Activated T-helper 2 cell treated with anti-CD3 and anti-CD28 coated beads, Interferon-gamma antibody, Interleukin-2, Interleukin-4, amounts not matched to agents 10 μg/mL and 5 μg/mL and 100 μg/mL, durations not matched to agents 14 hours and 24 hours and 36 hours (primary cell): ENCODE measurements around the gene MYPOP. TPM values are rescaled to one million over a fixed set of nuclear protein-coding genes. Genes with fewer than 3 reads are reported as not detected.

Source experiments
- DNase-seq: peaks from one replicate; pipeline ENCODE4 v3.0.0; 2021; ENCODE audit warnings: low spot score
- H3K27ac Mint-ChIP-seq: one replicate; pipeline ENCODE4 v1.8.0; 2021; ENCODE audit warnings: mixed read lengths
- H3K27me3 Mint-ChIP-seq: one replicate; pipeline ENCODE4 v1.8.0; 2021; ENCODE audit warnings: low read depth, mixed read lengths
- H3K36me3 Mint-ChIP-seq: one replicate; pipeline ENCODE4 v1.8.0; 2021; ENCODE audit warnings: low read depth, mixed read lengths
- H3K4me1 Mint-ChIP-seq: one replicate; pipeline ENCODE4 v1.8.0; 2021; ENCODE audit warnings: low read depth, mixed read lengths
- H3K4me3 Mint-ChIP-seq: one replicate; pipeline ENCODE4 v1.8.0; 2021; ENCODE audit warnings: low read depth, mild to moderate bottlenecking, moderate library complexity, mixed read lengths
- H3K9me3 Mint-ChIP-seq: one replicate; pipeline ENCODE4 v1.8.0; 2021; ENCODE audit warnings: mixed read lengths
- intact Hi-C: fragments of 100-400 bp; cut with micrococcal nuclease; formaldehyde crosslinking; loops from one replicate; pipeline ENCODE4 v1.15.1; 2023
- total RNA-seq: library from RNA; stranded (reverse); gene quantifications from 2 replicates; pipeline ENCODE4 v1.2.3, GENCODE V29; 2022

Gene MYPOP
- 7.3 and 8.6 TPM in 2 replicates for total RNA-seq

DNA sequence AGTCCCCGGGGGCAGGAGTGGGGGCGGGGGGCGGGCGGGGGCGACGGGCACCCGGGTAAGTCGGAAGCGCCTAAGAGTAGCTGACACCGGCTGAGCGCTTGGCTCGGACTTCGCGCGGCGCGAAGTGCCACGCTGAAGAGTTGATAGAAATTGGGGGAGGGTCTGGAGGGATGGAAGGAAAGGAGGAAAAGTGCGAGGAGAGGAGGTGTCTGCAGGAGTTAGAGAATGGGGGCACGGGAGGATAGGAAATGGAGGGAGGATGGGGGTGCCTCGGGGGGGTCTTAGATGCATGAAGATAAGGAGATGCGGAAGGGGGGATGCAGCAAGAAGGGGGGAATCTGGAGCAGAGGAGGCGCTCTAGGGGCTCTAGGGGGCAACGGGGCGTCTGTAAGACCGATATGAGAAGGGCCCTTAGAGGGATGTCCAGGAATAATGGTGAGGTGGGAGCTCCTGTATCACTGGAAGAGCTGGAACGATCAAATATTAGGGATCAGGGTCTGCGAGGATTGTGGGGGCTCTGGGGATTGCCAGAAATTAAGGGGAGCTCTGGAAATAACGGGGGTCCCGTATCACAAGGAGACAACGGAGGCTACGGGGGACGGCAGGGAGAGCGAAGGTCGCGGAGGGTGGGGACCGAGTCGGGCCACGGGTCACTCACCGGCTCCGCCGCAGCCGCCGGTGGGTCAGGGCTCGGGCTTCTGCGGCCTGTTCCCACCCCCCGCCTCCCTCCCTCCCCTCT, at the start of gene MYPOP:
TSS of gene MYPOP (minus strand) at position 702 of the 739 bp plus-strand sequence. CDS start 840 bp downstream, outside the sequence.
- Mint-ChIP-seq H3K9me3 (no peaks in the 10 kb centered on the region), H3K4me3 (peak within 1 kb of the TSS; percentile 93), H3K27ac (peak within 1 kb of the TSS; percentile 79), H3K36me3 (peaks cover 24% of the 10 kb centered on the region), H3K27me3 (no peaks in the 10 kb centered on the region), H3K4me1 (peaks cover 8% of the 10 kb centered on the region)
- intact Hi-C loops: loop anchor here (1.0 to 5.0 kb wide), 4 partner anchors 15 to 95 kb away; partner anchors contain the start of genes CCDC61, IRF2BP1 and SYMPK
- no peak for DNase-seq

DNA sequence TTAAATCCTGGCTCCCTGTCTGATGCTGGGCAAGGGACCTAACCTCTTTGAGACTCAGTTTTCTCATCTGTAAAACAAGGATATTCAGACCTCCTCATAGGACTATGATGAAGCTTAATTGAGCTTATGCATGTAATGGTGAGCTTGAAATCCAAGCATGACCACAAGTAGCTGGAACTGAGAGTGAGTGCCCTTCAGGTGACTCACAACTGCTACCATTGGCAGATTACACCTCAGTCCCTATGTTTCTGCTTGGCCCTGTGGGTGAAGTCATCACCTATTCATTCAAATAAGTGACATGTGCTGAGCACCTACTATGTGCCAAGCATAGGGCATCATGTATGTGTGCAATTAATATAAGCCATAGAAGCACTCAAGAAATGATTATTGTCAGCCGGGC, 45.5 kb upstream of the MYPOP start:
- peaks cover 2% of the 10 kb centered on the region for H3K4me1 Mint-ChIP-seq

DNA sequence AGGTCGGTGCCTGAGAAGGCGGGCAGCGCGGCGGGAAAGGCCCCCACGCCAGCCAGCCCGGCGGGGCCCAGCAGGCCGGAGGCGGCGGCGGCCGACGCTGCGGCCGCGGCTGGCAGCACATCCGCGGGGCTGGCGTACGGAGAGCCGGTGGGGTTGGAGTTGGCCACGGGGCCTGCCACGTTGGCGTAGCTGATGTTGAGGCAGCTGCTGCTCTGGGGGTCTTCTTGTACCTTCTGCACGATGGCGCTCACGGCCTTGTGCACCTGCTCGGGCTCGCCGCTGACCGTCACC, 38.0 kb upstream of the MYPOP start:
- intact Hi-C loops: no loop called here
- Mint-ChIP-seq H3K36me3 (no peaks in the 10 kb centered on the region), H3K27me3 (peaks cover 28% of the 10 kb centered on the region), H3K9me3 (no peaks in the 10 kb centered on the region), H3K27ac (no peak overlapping the region), H3K4me3 (no peak overlapping the region), H3K4me1 (no peaks in the 10 kb centered on the region)
- DNase-seq: no peak

More for the DNA sequence above, 45.5 kb upstream of the MYPOP start:
- H3K9me3 Mint-ChIP-seq: no peaks in the 10 kb centered on the region
- intact Hi-C loops: no loop called here
- H3K36me3 Mint-ChIP-seq: no peaks in the 10 kb centered on the region
- H3K27ac Mint-ChIP-seq: no peak overlapping the region
- peaks cover 5% of the 10 kb centered on the region for H3K27me3 Mint-ChIP-seq
- no peak for DNase-seq
- no peak overlapping the region for H3K4me3 Mint-ChIP-seq

GRCh38 chr19:45939792-45940514, 37.5 kb upstream of the MYPOP start:
- H3K4me1 Mint-ChIP-seq: no peaks in the 10 kb centered on the region
- peaks cover 29% of the 10 kb centered on the region for H3K27me3 Mint-ChIP-seq
- no peak overlapping the region for H3K4me3 Mint-ChIP-seq
- H3K27ac Mint-ChIP-seq: no peak overlapping the region
- intact Hi-C loops: no loop called here
- H3K36me3 Mint-ChIP-seq: no peaks in the 10 kb centered on the region
- DNase-seq: no peak
- no peaks in the 10 kb centered on the region for H3K9me3 Mint-ChIP-seq

- H3K36me3 Mint-ChIP-seq: no peaks in the 10 kb centered on the region
- intact Hi-C loops: no loop called here
- no peak overlapping the region for H3K27ac Mint-ChIP-seq
- H3K27me3 Mint-ChIP-seq: peaks cover 28% of the 10 kb centered on the region
- DNase-seq: no peak
- no peaks in the 10 kb centered on the region for H3K4me1 Mint-ChIP-seq
- H3K4me3 Mint-ChIP-seq: no peak overlapping the region
- H3K9me3 Mint-ChIP-seq: no peaks in the 10 kb centered on the region
Observed at GRCh38 chr19:45938733-45939319, 36.4 kb upstream of the MYPOP start.

- Mint-ChIP-seq H3K36me3 (no peaks in the 10 kb centered on the region), H3K27me3 (peaks cover 23% of the 10 kb centered on the region), H3K4me3 (no peak overlapping the region), H3K27ac (no peak overlapping the region), H3K4me1 (no peaks in the 10 kb centered on the region), H3K9me3 (no peaks in the 10 kb centered on the region)
- intact Hi-C loops: no loop called here
- DNase-seq: no peak
Observed at GRCh38 chr19:45935267-45935666, 32.9 kb upstream of the MYPOP start.

- no peak overlapping the region for H3K4me3 Mint-ChIP-seq
- peaks cover 23% of the 10 kb centered on the region for H3K27me3 Mint-ChIP-seq
- H3K27ac Mint-ChIP-seq: no peak overlapping the region
- DNase-seq: no peak
- no peaks in the 10 kb centered on the region for H3K4me1 Mint-ChIP-seq
- intact Hi-C loops: no loop called here
- H3K9me3 Mint-ChIP-seq: no peaks in the 10 kb centered on the region
- H3K36me3 Mint-ChIP-seq: no peaks in the 10 kb centered on the region
Observed at GRCh38 chr19:45934551-45935230, 32.3 kb upstream of the MYPOP start.

GRCh38 chr19:45933759-45934158, 31.3 kb upstream of the MYPOP start:
- DNase-seq: no peak
- Mint-ChIP-seq H3K27me3 (peaks cover 17% of the 10 kb centered on the region), H3K4me3 (no peak overlapping the region), H3K9me3 (no peaks in the 10 kb centered on the region), H3K36me3 (no peaks in the 10 kb centered on the region), H3K27ac (no peak overlapping the region), H3K4me1 (no peaks in the 10 kb centered on the region)
- intact Hi-C loops: no loop called here

DNA sequence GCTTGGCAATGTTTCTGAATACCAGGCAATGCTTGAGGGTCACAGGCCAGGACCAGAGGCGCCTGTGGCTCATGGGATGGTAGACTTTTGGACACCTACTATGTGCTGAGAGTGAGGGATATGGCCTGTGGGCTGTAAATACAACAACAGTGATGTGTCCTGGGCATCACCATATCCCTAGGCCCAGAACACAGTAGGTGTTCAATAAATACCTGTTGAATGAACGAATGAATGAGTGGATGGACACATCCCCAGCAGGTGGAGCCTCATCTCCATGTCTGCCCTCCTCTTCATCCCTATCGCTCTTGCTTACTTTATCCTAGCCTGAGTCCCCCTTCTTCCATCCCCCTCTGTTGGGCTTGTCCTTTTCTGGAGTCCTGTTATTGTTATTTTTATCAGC, 28.6 kb upstream of the MYPOP start:
- Mint-ChIP-seq H3K36me3 (no peaks in the 10 kb centered on the region), H3K4me1 (peaks cover 10% of the 10 kb centered on the region), H3K9me3 (no peaks in the 10 kb centered on the region), H3K27ac (no peak overlapping the region), H3K4me3 (no peak overlapping the region), H3K27me3 (peaks cover 10% of the 10 kb centered on the region)
- DNase-seq: no peak
- intact Hi-C loops: no loop called here

GRCh38 chr19:45929247-45929646, 26.8 kb upstream of the MYPOP start:
- Mint-ChIP-seq H3K27ac (no peak overlapping the region), H3K9me3 (no peaks in the 10 kb centered on the region), H3K27me3 (peaks cover 5% of the 10 kb centered on the region), H3K4me3 (no peak overlapping the region), H3K36me3 (no peaks in the 10 kb centered on the region), H3K4me1 (peaks cover 10% of the 10 kb centered on the region)
- intact Hi-C loops: no loop called here
- DNase-seq: no peak

DNA sequence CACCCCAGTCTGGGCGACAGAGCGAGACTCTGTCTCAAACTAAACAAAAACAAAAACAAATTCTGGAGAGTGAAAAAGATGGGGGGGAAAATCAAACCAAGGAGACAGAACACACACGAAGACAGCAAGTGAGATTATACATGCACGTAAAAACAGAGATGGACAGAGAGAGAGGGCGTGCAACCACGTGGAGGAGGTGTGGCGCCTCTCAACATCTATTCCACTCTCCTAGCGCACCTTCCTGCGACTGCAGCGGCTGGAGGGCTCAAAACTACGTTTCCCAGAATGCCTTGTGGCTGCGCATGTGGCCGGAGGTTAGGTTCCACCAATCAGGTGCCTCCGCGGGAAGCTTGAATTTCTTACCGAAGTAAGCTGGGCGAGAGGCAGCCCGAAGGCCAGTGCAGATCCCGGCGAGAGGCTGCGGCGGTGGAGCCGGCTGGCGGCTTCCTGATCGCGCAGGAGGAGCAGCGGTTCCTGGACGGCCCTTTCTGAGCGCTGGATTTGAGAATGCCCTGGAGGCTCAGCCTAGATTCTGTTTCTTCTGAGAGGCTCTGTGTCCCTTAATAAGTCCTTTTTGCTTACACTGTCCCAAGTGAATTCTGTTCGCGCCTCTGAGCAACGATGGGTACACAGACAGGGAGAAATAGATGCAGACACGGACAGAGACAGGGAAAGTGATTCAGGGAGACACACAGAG, 25.3 kb upstream of the MYPOP start:
- Mint-ChIP-seq H3K4me3 (peak overlapping the region; percentile 74), H3K9me3 (no peaks in the 10 kb centered on the region), H3K27ac (peak overlapping the region; percentile 13), H3K36me3 (no peaks in the 10 kb centered on the region), H3K4me1 (peaks cover 10% of the 10 kb centered on the region), H3K27me3 (peaks cover 5% of the 10 kb centered on the region)
- intact Hi-C loops: no loop called here
- DNase-seq: peak; percentile 87

GRCh38 chr19:45924891-45925447, 22.6 kb upstream of the MYPOP start:
- Mint-ChIP-seq H3K27me3 (no peaks in the 10 kb centered on the region), H3K9me3 (no peaks in the 10 kb centered on the region), H3K4me1 (peaks cover 17% of the 10 kb centered on the region), H3K36me3 (no peaks in the 10 kb centered on the region), H3K4me3 (no peak overlapping the region), H3K27ac (no peak overlapping the region)
- DNase-seq: no peak
- intact Hi-C loops: no loop called here
